PC-3 (cell line): ENCODE data around the gene NAV2. TPM values are rescaled to one million over a fixed set of nuclear protein-coding genes. Genes with fewer than 3 reads are reported as not detected.

Experiments used
- ATAC-seq: fragments of 200-7000 bp; cut with Tn5 transposase; 2 replicates; pipeline ENCODE4 v1.9.1; 2020; ENCODE audit warnings: mild to moderate bottlenecking, moderate library complexity
- BruUV-seq: library from RNA; stranded (reverse); fragments of 400-500 nt; replicated peaks from 2 replicates; lab custom pipeline; 2021; lab: Mats Ljungman, UMichigan
- CTCF ChIA-PET: fragments of 300-600 bp; sonication (Branson Sonifier 250); formaldehyde crosslinking; loops from one replicate; lab custom pipeline; 2022; ENCODE audit warnings: antibody characterized with exemption; lab: Charles Lee
- POLR2A ChIA-PET: fragments of 300-600 bp; sonication (Branson Sonifier 250); formaldehyde crosslinking; loops from one replicate; lab custom pipeline; 2022; ENCODE audit warnings: antibody characterized with exemption; ENCODE audit not compliant: unreplicated experiment; lab: Charles Lee
- DNase-seq: peaks from one replicate; pipeline ENCODE4 v3.0.0-alpha.2; 2015
- H2AFZ ChIP-seq: fragments of 300-600 bp; sonication (generic); 2 replicates; pipeline ENCODE4 v1.6.0; 2016; ENCODE audit warnings: antibody characterized with exemption, low read length
- H3F3A ChIP-seq: fragments of 300-600 bp; sonication (generic); one replicate; pipeline ENCODE4 v1.6.0; 2017; ENCODE audit warnings: antibody characterized with exemption, low read length, control low read depth, mild to moderate bottlenecking; ENCODE audit not compliant: unreplicated experiment
- H3K27ac ChIP-seq: fragments of 300-600 bp; sonication (generic); 2 replicates; pipeline ENCODE4 v1.5.1; 2016; ENCODE audit warnings: mild to moderate bottlenecking, low read length
- H3K27me3 ChIP-seq: fragments of 300-600 bp; sonication (generic); 2 replicates; pipeline ENCODE4 v1.6.1; 2016; ENCODE audit warnings: low read length, mixed read lengths
- H3K36me3 ChIP-seq: fragments of 300-600 bp; sonication (generic); 2 replicates; pipeline ENCODE4 v1.6.1; 2016; ENCODE audit warnings: low read depth, mixed run types, low read length, mixed read lengths
- H3K4me1 ChIP-seq: fragments of 300-600 bp; sonication (generic); 2 replicates; pipeline ENCODE4 v1.5.1; 2016; ENCODE audit warnings: low read length; ENCODE audit not compliant: insufficient read depth
- H3K4me2 ChIP-seq: fragments of 300-600 bp; sonication (generic); 2 replicates; pipeline ENCODE4 v1.6.0; 2016; ENCODE audit warnings: low read length
- H3K4me3 ChIP-seq: fragments of 300-600 bp; sonication (generic); 2 replicates; pipeline ENCODE4 v1.5.1; 2016; ENCODE audit warnings: mild to moderate bottlenecking, low read length, mixed read lengths
- H3K79me2 ChIP-seq: fragments of 300-600 bp; sonication (generic); 2 replicates; pipeline ENCODE4 v1.6.1; 2017; ENCODE audit warnings: low read length, mixed read lengths
- H3K9ac ChIP-seq: fragments of 300-600 bp; sonication (generic); 2 replicates; pipeline ENCODE4 v1.6.0; 2016; ENCODE audit warnings: mild to moderate bottlenecking, low read length
- H3K9me2 ChIP-seq: fragments of 300-600 bp; sonication (generic); replicated peaks from 2 replicates; pipeline ENCODE4 v1.6.1; 2016; ENCODE audit warnings: mixed run types, low read length, mixed read lengths
- H3K9me3 ChIP-seq: fragments of 300-600 bp; sonication (generic); 2 replicates; pipeline ENCODE4 v1.6.1; 2016; ENCODE audit warnings: low read length, mixed read lengths
- H4K20me1 ChIP-seq: fragments of 300-600 bp; sonication (generic); 2 replicates; pipeline ENCODE4 v1.6.1; 2016; ENCODE audit warnings: low read length, mixed read lengths
- CTCF ChIP-seq: fragments of 300-600 bp; sonication (generic); conservative IDR thresholded peaks from 2 replicates; pipeline ENCODE4 v1.5.1; 2017; ENCODE audit warnings: antibody characterized with exemption, low read depth, mild to moderate bottlenecking, low read length
- EZH2 ChIP-seq: fragments of 300-600 bp; sonication (generic); IDR thresholded peaks from one replicate; pipeline ENCODE4 v1.6.1; 2017; ENCODE audit warnings: antibody characterized with exemption, mild to moderate bottlenecking, low read length; ENCODE audit not compliant: unreplicated experiment
- EZH2phosphoT487 ChIP-seq: fragments of 300-600 bp; sonication (generic); IDR thresholded peaks from 2 replicates; pipeline ENCODE4 v1.6.1; 2018; ENCODE audit warnings: mild to moderate bottlenecking, antibody characterized with exemption, low read length, borderline replicate concordance
- intact Hi-C: fragments of 100-400 bp; cut with micrococcal nuclease; formaldehyde crosslinking; loops from 2 replicates; pipeline ENCODE4 v1.9.0; 2023
- total RNA-seq: library from RNA; depleted of rRNA; stranded (reverse); fragments of >200 nt; gene quantifications from 2 replicates; pipeline ENCODE4 v1.2.3, GENCODE V29; 2014

NAV2 gene
- total RNA-seq, 1 experiment from 2014 or later, result 10.4 TPM

GRCh38 chr11:19836666-19837065 is 124.0 kb downstream of the NAV2 start:
- H3K9ac ChIP-seq, result no peak overlapping the region
- H3K27me3 ChIP-seq, result no peaks in the 10 kb centered on the region
- H3K9me3 ChIP-seq, result no peaks in the 10 kb centered on the region
- DNase-seq (no peak), ATAC-seq (no peak)
- H3K4me2 ChIP-seq, result no peak overlapping the region
- H3F3A ChIP-seq, result no peaks in the 10 kb centered on the region
- H4K20me1 ChIP-seq, result no peaks in the 10 kb centered on the region
- H2AFZ ChIP-seq, result no peak overlapping the region
- H3K79me2 ChIP-seq, result no peaks in the 10 kb centered on the region
- TF ChIP-seq EZH2phosphoT487 (no peak), CTCF (no peak), EZH2 (no peak)
- POLR2A ChIA-PET, result no interaction called here
- H3K27ac ChIP-seq, result no peak overlapping the region
- CTCF ChIA-PET, result no interaction called here
- intact Hi-C loops, result no loop called here
- no TSS peak for BruUV-seq
- H3K4me3 ChIP-seq, result no peak overlapping the region
- peaks cover 15% of the 10 kb centered on the region for H3K36me3 ChIP-seq
- no peaks in the 10 kb centered on the region for H3K9me2 ChIP-seq
- H3K4me1 ChIP-seq, result no peaks in the 10 kb centered on the region

- CTCF ChIA-PET, result no interaction called here
- intact Hi-C loops, result no loop called here
- H3K9ac ChIP-seq, result no peak overlapping the region
- H3K27me3 ChIP-seq, result no peaks in the 10 kb centered on the region
- no peak overlapping the region for H3K27ac ChIP-seq
- H3K4me3 ChIP-seq, result no peak overlapping the region
- DNase-seq (no peak), ATAC-seq (no peak)
- no peaks in the 10 kb centered on the region for H3K79me2 ChIP-seq
- POLR2A ChIA-PET, result interaction anchor here (0.6 kb wide), 1 partner anchor 64 kb away, joined by 3 read pairs; no protein-coding TSS in a partner anchor
- H2AFZ ChIP-seq, result no peak overlapping the region
- 0 out of 2 replicates have a peak, but pooled peaks cover 2% of the 10 kb centered on the region for H3K36me3 ChIP-seq
- no peaks in the 10 kb centered on the region for H3F3A ChIP-seq
- H3K4me2 ChIP-seq, result no peak overlapping the region
- BruUV-seq, result no TSS peak
- H4K20me1 ChIP-seq, result no peaks in the 10 kb centered on the region
- no peaks in the 10 kb centered on the region for H3K4me1 ChIP-seq
- no peaks in the 10 kb centered on the region for H3K9me3 ChIP-seq
- no peak for TF ChIP-seq CTCF
- TF ChIP-seq EZH2phosphoT487, result no peak
- no peak for TF ChIP-seq EZH2
- H3K9me2 ChIP-seq, result no peaks in the 10 kb centered on the region
These were observed 126.5 kb downstream of the NAV2 start for GRCh38 chr11:19838994-19839768.

GRCh38 chr11:19840961-19841360 is 128.3 kb downstream of the NAV2 start:
- CTCF ChIA-PET, result no interaction called here
- H3K36me3 ChIP-seq, result no peaks in the 10 kb centered on the region

More at GRCh38 chr11:19840961-19841360, 128.3 kb downstream of the NAV2 start:
- H3K27me3 ChIP-seq, result no peaks in the 10 kb centered on the region
- H3K9me3 ChIP-seq, result no peaks in the 10 kb centered on the region
- no peaks in the 10 kb centered on the region for H3K9me2 ChIP-seq
- no TSS peak for BruUV-seq
- TF ChIP-seq EZH2, result no peak
- no peak for TF ChIP-seq EZH2phosphoT487
- no peak for TF ChIP-seq CTCF
- H3F3A ChIP-seq, result no peaks in the 10 kb centered on the region
- ATAC-seq (no peak), DNase-seq (no peak)
- H3K9ac ChIP-seq, result no peak overlapping the region
- H3K4me1 ChIP-seq, result no peaks in the 10 kb centered on the region
- H3K4me2 ChIP-seq, result no peak overlapping the region
- H2AFZ ChIP-seq, result no peak overlapping the region
- POLR2A ChIA-PET, result no interaction called here
- no peak overlapping the region for H3K27ac ChIP-seq
- H3K4me3 ChIP-seq, result no peak overlapping the region
- intact Hi-C loops, result no loop called here
- H3K79me2 ChIP-seq, result no peaks in the 10 kb centered on the region
- no peaks in the 10 kb centered on the region for H4K20me1 ChIP-seq
